GM18870 (cell line): Measurements from ENCODE around the gene CCT8L2.
"Not testable (repeated sequence)": the region's sequence is repeated elsewhere in the genome, so short reads cannot be mapped to it uniquely, and the experiment has no call there.

ENCODE experiments used
- ATAC-seq: cut with Tn5 transposase; IDR thresholded peaks from one replicate; pipeline ENCODE4 v1.9.1; 2021; ENCODE audit warnings: moderate library complexity; ENCODE audit not compliant: unreplicated experiment

CCT8L2 gene

DNA sequence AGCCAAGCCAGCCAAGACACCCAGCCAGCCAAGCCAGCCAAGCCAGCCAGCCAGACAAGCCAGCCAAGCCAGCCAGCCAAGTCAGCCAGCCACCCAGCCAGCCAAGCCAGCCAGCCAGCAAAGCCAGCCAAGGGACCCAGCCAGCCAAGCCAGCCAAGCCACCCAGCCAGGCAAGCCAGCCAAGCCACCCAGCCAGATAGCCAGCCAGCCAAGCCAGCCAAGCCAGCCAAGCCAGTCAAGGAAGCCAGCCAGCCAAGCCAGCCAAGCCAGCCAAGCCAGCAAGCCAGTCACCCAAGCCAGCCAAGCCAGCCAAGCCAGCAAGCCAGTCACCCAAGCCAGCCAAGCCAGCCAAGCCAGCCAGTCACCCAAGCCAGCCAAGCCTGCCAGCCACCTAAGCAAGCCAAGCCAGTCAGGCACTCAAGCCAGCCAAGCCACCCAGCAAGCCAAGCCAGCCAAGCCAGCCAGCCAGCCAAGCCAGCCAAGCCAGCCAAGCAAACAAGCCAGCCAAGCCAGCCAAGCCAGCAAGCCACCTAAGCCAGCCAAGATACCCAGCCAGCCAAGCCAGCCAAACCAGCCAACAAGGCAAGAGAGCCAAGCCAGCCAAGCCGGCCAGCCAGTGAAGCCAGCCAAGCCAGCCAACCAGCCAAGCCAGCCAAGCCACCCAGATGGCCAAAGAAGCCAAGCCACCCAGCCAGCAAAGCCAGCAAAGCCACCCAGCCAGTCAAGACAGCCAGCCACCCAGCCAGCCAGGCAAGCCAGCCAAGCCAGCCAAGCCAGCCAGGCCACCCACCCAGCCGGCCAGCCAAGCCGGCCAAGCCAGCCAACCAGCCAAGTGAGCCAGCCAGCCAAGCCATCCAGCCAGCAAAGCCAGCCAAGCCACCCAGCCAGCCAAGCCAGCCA lies 33.3 kb downstream of the CCT8L2 start:
- ATAC-seq = no peak

DNA sequence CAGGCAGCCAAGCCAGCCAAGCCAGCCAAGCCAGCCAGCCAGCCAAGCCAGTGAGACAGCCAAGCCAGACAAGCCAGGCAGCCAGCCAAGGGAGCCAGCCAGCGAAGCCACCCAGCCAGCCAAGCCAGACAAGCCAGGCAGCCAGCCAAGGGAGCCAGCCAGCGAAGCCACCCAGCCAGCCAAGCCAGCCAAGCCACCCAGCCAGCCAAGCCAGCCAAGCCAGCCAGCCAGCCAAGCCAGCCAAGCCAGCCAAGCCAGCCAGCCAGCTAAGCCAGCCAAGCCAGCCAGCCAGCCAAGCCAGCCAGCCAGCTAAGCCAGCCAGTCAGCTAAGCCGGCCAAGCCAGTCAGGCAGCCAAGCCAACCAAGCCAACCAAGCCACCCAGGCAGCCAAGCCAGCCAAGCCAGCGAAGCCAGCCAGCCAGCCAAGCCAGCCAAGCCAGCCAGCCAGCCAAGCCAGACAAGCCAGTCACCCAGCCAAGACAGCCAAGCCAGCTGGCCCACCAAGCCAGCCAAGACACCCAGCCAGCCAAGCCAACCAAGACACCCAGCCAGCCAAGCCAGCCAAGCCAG lies 34.1 kb downstream of the CCT8L2 start:
- ATAC-seq = not testable (repeated sequence)

DNA sequence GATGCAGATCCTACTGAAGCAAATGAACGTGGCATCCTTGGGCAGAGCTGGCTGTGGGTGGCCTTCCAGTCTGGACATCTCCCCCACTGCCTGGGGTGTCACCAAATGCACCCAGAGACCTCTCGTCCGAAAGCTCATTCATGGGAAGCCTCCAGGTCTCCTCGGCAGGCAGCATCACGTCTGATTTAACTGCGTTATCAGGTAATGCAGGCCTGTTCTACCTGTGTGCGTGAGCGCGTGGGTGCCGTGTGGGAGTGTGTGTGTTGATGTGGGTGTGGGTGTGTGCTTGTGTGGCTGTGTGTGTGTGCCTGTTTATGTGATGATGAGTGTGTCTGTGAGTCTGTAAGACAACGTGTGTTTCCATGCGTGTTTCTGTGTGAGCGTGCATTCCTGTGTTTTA lies 35.1 kb downstream of the CCT8L2 start:
- ATAC-seq = not testable (repeated sequence)

DNA sequence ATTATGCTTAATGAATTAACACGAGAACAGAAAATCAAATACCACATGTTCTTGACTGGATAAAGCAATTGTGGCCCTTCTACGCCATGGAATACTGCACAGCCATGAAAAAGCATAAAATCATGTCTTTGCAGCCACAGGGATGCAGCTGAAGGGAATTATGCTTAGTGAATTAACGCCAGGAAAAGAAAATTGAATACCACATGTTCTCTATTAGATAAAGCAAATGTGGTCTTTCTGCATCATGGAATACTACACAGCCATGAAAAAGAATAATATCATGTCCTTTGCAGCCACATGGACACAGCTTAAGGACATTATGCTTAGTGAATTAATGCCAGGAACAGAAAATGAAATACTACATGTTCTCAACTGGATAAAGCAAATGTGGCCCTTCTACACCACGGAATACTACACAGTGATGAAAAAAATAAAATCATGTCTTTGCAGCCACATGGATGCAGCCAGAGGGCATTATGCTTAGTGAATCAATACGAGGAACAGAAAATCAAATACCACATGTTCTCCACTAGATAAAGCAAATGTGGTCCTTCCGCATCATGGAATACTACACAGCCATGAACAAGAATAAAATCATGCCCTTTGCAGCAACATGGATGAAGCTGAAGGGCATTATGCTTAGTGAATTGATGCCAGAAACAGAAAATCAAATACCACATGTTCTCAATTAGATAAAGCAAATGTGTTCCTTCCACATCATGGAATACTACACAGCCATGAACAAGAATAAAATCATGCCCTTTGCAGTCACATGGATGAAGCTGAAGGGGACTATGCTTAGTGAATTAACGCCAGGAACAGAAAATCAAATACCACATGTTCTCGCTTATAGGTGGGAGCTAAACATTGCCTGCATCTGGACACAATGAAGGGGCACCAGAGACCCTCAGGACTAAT lies 37.3 kb downstream of the CCT8L2 start:
- ATAC-seq = not testable (repeated sequence)

DNA sequence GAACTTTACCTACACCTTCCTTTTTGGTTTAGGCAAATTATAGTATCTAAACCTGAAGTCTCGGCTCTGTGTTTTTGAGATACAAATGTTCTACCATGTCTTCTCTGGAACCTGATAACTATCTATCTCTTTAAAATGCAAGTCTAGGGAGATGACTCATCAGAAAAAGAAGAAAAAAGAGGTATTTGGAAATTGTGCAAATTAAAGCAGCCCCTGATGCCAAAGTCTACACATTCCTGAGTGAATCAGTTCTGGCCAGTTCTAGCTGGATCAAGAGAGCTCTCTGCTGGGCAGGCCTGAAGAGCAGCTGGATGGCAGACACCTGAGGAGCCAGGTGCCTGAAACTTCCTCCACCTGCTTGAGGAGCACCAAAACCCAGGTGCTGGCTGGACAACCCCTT lies 49.3 kb downstream of the CCT8L2 start:
- ATAC-seq = not testable (repeated sequence)
